NCI-H146 treated with DMSO at 0.1 percent for 48 hours (cell line): ENCODE data around the gene ATP5F1D.
A peak's percentile ranks its signal among the peaks of the same experiment; 100 is the strongest.

Source experiments
- DNase-seq: peaks from one replicate; lab custom pipeline; 2025; ENCODE audit not compliant: unreplicated experiment; lab: John Stamatoyannopoulos, UW

Gene ATP5F1D

GRCh38 chr19:1232652-1233072, 8.9 kb upstream of the ATP5F1D start:
- DNase-seq: no peak

GRCh38 chr19:1233115-1233667, 8.4 kb upstream of the ATP5F1D start:
- DNase-seq: no peak

GRCh38 chr19:1234051-1234954, 7.2 kb upstream of the ATP5F1D start:
- no peak for DNase-seq

- DNase-seq: no peak
Observed at GRCh38 chr19:1234955-1235380, 6.6 kb upstream of the ATP5F1D start.

GRCh38 chr19:1235625-1236538, 5.7 kb upstream of the ATP5F1D start:
- DNase-seq: no peak

- no peak for DNase-seq
Observed at GRCh38 chr19:1236576-1236975, 5.0 kb upstream of the ATP5F1D start.

- DNase-seq: no peak
Observed at GRCh38 chr19:1237027-1237659, 4.4 kb upstream of the ATP5F1D start.

GRCh38 chr19:1237754-1238368, 3.7 kb upstream of the ATP5F1D start, which contains the start of gene CBARP:
TSS of gene CBARP (minus strand) at chr19:1238005. CDS start at chr19:1236100, 1,905 bp downstream.
- no peak for DNase-seq

- no peak for DNase-seq
Observed at GRCh38 chr19:1238369-1239303, 2.9 kb upstream of the ATP5F1D start.

GRCh38 chr19:1239420-1239795, 2.1 kb upstream of the ATP5F1D start:
- DNase-seq: no peak

- DNase-seq: peak; percentile 43
Observed at GRCh38 chr19:1239796-1240737, 1.5 kb upstream of the ATP5F1D start.

- DNase-seq: no peak
Observed at GRCh38 chr19:1240925-1241324, 626 bp upstream of the ATP5F1D start.

- no peak for DNase-seq
Observed at GRCh38 chr19:1243768-1244692, 2.5 kb downstream of the ATP5F1D start.

- DNase-seq: no peak
Observed at GRCh38 chr19:1244693-1245451, 3.3 kb downstream of the ATP5F1D start.

GRCh38 chr19:1245494-1246264, 4.1 kb downstream of the ATP5F1D start:
- DNase-seq: no peak
